Measurements from ENCODE around the gene RAB4B. TPM values are rescaled to one million over a fixed set of nuclear protein-coding genes. Genes with fewer than 3 reads are reported as not detected.

The RAB4B gene
- total RNA-seq, 1 donor from 2014 or later, result 12.9 TPM

- no peak for TF ChIP-seq EZH2phosphoT487 (IDR thresholded peaks at IDR 0.05)
- TF ChIP-seq CTCF (IDR thresholded peaks at IDR 0.05), result no peak
- no peak for TF ChIP-seq EZH2 (IDR thresholded peaks at IDR 0.05)
- Histone ChIP-seq H3K27me3 (no peaks in the 10 kb centered on the region), H3K79me2 (ENCODE audit: low read depth) (peaks cover 86% of the 10 kb centered on the region), H4K20me1 (ENCODE audit: low read depth) (peaks cover 49% of the 10 kb centered on the region), H2AFZ (replicated peaks) (no peak overlapping the region), H3K9ac (peak overlapping the region; percentile 94), H3K4me2 (peak overlapping the region; percentile 78), H3K27ac (no peak overlapping the region), H3K4me3 (peak overlapping the region; percentile 59), H3K36me3 (no peaks in the 10 kb centered on the region), H3F3A (ENCODE audit: low read depth) (peaks cover 13% of the 10 kb centered on the region), H3K4me1 (peaks cover 26% of the 10 kb centered on the region), H3K9me3 (ENCODE audit: low read depth) (no peaks in the 10 kb centered on the region)
- Mint-ChIP-seq H3K4me3 (peak overlapping the region; percentile 94), H3K27me3 (ENCODE audit: insufficient read depth, low read depth) (peaks cover 5% of the 10 kb centered on the region), H3K9me3 (no peaks in the 10 kb centered on the region), H3K36me3 (peaks cover 25% of the 10 kb centered on the region), H3K4me1 (peaks cover 58% of the 10 kb centered on the region), H3K27ac (no peak overlapping the region)
- no peak for DNase-seq (ENCODE audit: low spot score)
Observed at GRCh38 chr19:40752257-40752781, 25.7 kb upstream of the RAB4B start.

DNA sequence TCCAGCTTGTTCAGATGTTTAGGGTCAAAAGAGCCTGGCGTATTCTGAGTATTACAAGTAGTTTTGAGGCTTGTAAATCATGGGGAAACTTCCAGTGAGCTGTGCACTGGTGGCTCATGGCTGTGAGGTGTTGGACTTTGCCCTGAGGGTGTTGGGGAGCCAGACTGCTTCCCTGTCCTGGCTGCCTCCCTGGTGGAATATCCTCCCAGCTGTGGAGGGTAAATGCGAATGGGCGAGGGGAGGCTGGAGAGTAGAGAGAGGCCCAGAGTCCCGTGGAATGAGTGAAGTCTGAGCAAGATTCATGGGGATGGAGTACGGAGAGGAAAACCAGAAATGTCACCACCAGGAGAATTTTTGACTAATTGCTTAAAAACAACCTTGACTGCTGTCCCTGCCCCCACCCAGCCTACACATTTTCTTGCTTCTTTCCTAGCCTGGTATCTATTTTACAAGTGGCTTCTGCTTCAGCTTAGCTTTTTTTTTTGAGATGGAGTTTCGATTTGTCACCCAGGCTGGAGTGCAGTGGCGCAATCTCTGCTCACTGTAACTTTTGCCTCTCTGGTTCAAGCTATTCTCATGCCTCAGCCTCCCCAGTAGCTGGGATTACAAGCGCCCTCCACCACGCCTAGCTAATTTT, 23.3 kb upstream of the RAB4B start:
- H3K79me2 ChIP-seq (ENCODE audit: low read depth), result peaks cover 81% of the 10 kb centered on the region
- H3K27ac ChIP-seq, result peak overlapping the region; percentile 1
- no peak overlapping the region for H2AFZ ChIP-seq (replicated peaks)
- no peak for DNase-seq (ENCODE audit: low spot score)
- no peak overlapping the region for H3K27ac Mint-ChIP-seq
- no peaks in the 10 kb centered on the region for H3K9me3 ChIP-seq (ENCODE audit: low read depth)
- H3K27me3 Mint-ChIP-seq (ENCODE audit: insufficient read depth, low read depth), result peaks cover 5% of the 10 kb centered on the region
- peak overlapping the region; percentile 39 for H3K4me3 Mint-ChIP-seq
- H3K9ac ChIP-seq, result peak overlapping the region; percentile 37
- peak overlapping the region; percentile 21 for H3K4me3 ChIP-seq
- peak overlapping the region; percentile 57 for H3K4me2 ChIP-seq
- no peaks in the 10 kb centered on the region for H3K9me3 Mint-ChIP-seq
- peaks cover 66% of the 10 kb centered on the region for H4K20me1 ChIP-seq (ENCODE audit: low read depth)
- peaks cover 19% of the 10 kb centered on the region for H3K4me1 ChIP-seq
- H3K36me3 ChIP-seq, result peaks cover 6% of the 10 kb centered on the region
- H3K27me3 ChIP-seq, result no peaks in the 10 kb centered on the region
- H3K4me1 Mint-ChIP-seq, result peaks cover 43% of the 10 kb centered on the region
- peaks cover 18% of the 10 kb centered on the region for H3F3A ChIP-seq (ENCODE audit: low read depth)
- peaks cover 31% of the 10 kb centered on the region for H3K36me3 Mint-ChIP-seq
- TF ChIP-seq EZH2phosphoT487 (IDR thresholded peaks at IDR 0.05), result no peak
- no peak for TF ChIP-seq CTCF (IDR thresholded peaks at IDR 0.05)
- no peak for TF ChIP-seq EZH2 (IDR thresholded peaks at IDR 0.05)

DNA sequence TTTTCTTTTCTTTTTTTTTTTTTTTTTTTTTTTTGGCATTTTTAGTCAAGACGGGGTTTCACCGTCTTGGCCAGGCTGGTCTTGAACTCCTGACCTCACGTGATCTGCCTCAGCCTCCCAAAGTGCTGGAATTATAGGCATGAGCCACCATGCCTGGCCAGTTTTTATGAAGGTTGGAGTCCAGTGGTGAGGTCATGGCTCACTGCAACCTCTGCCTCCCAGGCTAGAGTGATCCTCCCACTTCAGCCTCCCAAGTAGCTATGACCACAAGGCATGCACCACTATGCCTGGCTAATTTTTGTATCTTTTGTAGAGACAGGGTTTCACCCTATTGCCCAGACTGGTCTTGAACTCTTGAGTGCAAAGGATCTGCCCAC, 22.8 kb upstream of the RAB4B start:
- Mint-ChIP-seq H3K4me3 (no peak overlapping the region), H3K27me3 (ENCODE audit: insufficient read depth, low read depth) (peaks cover 5% of the 10 kb centered on the region), H3K4me1 (peaks cover 38% of the 10 kb centered on the region), H3K27ac (no peak overlapping the region), H3K9me3 (no peaks in the 10 kb centered on the region), H3K36me3 (peaks cover 35% of the 10 kb centered on the region)
- H3F3A ChIP-seq (ENCODE audit: low read depth), result peaks cover 20% of the 10 kb centered on the region
- no peak for DNase-seq (ENCODE audit: low spot score)
- H3K27ac ChIP-seq, result no peak overlapping the region
- H3K27me3 ChIP-seq, result no peaks in the 10 kb centered on the region
- H3K9ac ChIP-seq, result no peak overlapping the region
- H3K4me2 ChIP-seq, result peak overlapping the region; percentile 25
- no peak overlapping the region for H3K4me3 ChIP-seq
- H3K36me3 ChIP-seq, result peaks cover 6% of the 10 kb centered on the region
- peaks cover 71% of the 10 kb centered on the region for H4K20me1 ChIP-seq (ENCODE audit: low read depth)
- TF ChIP-seq EZH2 (IDR thresholded peaks at IDR 0.05) (no peak), EZH2phosphoT487 (IDR thresholded peaks at IDR 0.05) (no peak), CTCF (IDR thresholded peaks at IDR 0.05) (no peak)
- H3K4me1 ChIP-seq, result peaks cover 18% of the 10 kb centered on the region
- peaks cover 80% of the 10 kb centered on the region for H3K79me2 ChIP-seq (ENCODE audit: low read depth)
- H3K9me3 ChIP-seq (ENCODE audit: low read depth), result no peaks in the 10 kb centered on the region
- no peak overlapping the region for H2AFZ ChIP-seq (replicated peaks)

Measured in neural progenitor cell (in vitro differentiated cells).